IPS DF 6.9 (cell line): Measurements from ENCODE around the gene NSD1.
"Not testable (repeated sequence)": the region's sequence is repeated elsewhere in the genome, so short reads cannot be mapped to it uniquely, and the experiment has no call there.

Source experiments
- DNase-seq: peaks from one replicate; pipeline ENCODE4 v3.0.0-alpha.2; 2013; ENCODE audit warnings: low read depth, low spot score
- H3K27ac ChIP-seq: one replicate; pipeline ENCODE4 v1.5.1; 2013; ENCODE audit warnings: low read length, control low read depth
- H3K27me3 ChIP-seq: 2 replicates; pipeline ENCODE4 v1.6.1; 2013; ENCODE audit warnings: mild to moderate bottlenecking, low read length; ENCODE audit not compliant: control insufficient read depth, insufficient read depth
- H3K36me3 ChIP-seq: 2 replicates; pipeline ENCODE4 v1.6.1; 2013; ENCODE audit warnings: low read length; ENCODE audit not compliant: control insufficient read depth, insufficient read depth
- H3K4me1 ChIP-seq: 2 replicates; pipeline ENCODE4 v1.6.1; 2013; ENCODE audit warnings: low read length; ENCODE audit not compliant: control insufficient read depth, insufficient read depth
- H3K4me3 ChIP-seq: 2 replicates; pipeline ENCODE4 v1.5.1; 2013; ENCODE audit warnings: mild to moderate bottlenecking, low read length
- H3K9me3 ChIP-seq: 2 replicates; pipeline ENCODE4 v1.6.1; 2013; ENCODE audit warnings: low read length, inconsistent platforms; ENCODE audit not compliant: control insufficient read depth, insufficient read depth
- WGBS: extraction: QIAGEN DNeasy Blood & Tissue Kit; methylation state at CpG from one replicate; pipeline ENCODE4 v1.1.7; 2013; ENCODE audit warnings: mixed read lengths, missing lambda C conversion rate; ENCODE audit not compliant: insufficient read length, insufficient coverage; 5-methylcytosine and 5-hydroxymethylcytosine counted together

NSD1 gene

GRCh38 chr5:177258711-177259110, 125.1 kb downstream of the NSD1 start:
- WGBS: no CpG with 5 or more reads among the region's 7 CpGs
- peaks cover 17% of the 10 kb centered on the region; the same call in 1 of the 2 replicates for H3K36me3 ChIP-seq
- DNase-seq: not testable (repeated sequence)

GRCh38 chr5:177260961-177261360, 127.4 kb downstream of the NSD1 start:
- Histone ChIP-seq H3K36me3 (peaks cover 23% of the 10 kb centered on the region), H3K4me3 (no peak overlapping the region), H3K9me3 (no peaks in the 10 kb centered on the region), H3K4me1 (no peaks in the 10 kb centered on the region), H3K27ac (no peak overlapping the region), H3K27me3 (no peaks in the 10 kb centered on the region)
- no peak for DNase-seq
- 100% methylated on average over 1 of the region's 7 CpGs for WGBS

More at GRCh38 chr5:177258711-177259110, 125.1 kb downstream of the NSD1 start:
- not testable (repeated sequence) for H3K27ac ChIP-seq, H3K27me3 ChIP-seq, H3K9me3 ChIP-seq, H3K4me3 ChIP-seq, H3K4me1 ChIP-seq

GRCh38 chr5:177261510-177261909, 127.9 kb downstream of the NSD1 start:
- Histone ChIP-seq H3K4me1 (no peaks in the 10 kb centered on the region), H3K27ac (no peak overlapping the region), H3K27me3 (no peaks in the 10 kb centered on the region), H3K4me3 (no peak overlapping the region), H3K36me3 (peaks cover 25% of the 10 kb centered on the region), H3K9me3 (no peaks in the 10 kb centered on the region)
- WGBS: no CpG with 5 or more reads among the region's 1 CpG
- no peak for DNase-seq

GRCh38 chr5:177264178-177264577, 130.6 kb downstream of the NSD1 start:
- no peaks in the 10 kb centered on the region for H3K9me3 ChIP-seq
- no CpG with 5 or more reads among the region's 1 CpG for WGBS

GRCh38 chr5:177265395-177265794, 131.8 kb downstream of the NSD1 start:
- peaks cover 23% of the 10 kb centered on the region for H3K36me3 ChIP-seq
- WGBS: no CpG with 5 or more reads among the region's 16 CpGs
- H3K9me3 ChIP-seq: no peaks in the 10 kb centered on the region
- H3K27me3 ChIP-seq: no peaks in the 10 kb centered on the region
- no peak for DNase-seq
- H3K27ac ChIP-seq: no peak overlapping the region
- no peak overlapping the region for H3K4me3 ChIP-seq
- no peaks in the 10 kb centered on the region for H3K4me1 ChIP-seq

More at GRCh38 chr5:177264178-177264577, 130.6 kb downstream of the NSD1 start:
- Histone ChIP-seq H3K27me3 (no peaks in the 10 kb centered on the region), H3K4me1 (no peaks in the 10 kb centered on the region), H3K4me3 (no peak overlapping the region), H3K27ac (no peak overlapping the region), H3K36me3 (peaks cover 22% of the 10 kb centered on the region)
- DNase-seq: no peak

- DNase-seq: no peak
- whole genome bisulfite sequencing: no CpG with 5 or more reads among the region's 7 CpGs
- Histone ChIP-seq H3K9me3 (no peaks in the 10 kb centered on the region), H3K27me3 (no peaks in the 10 kb centered on the region), H3K4me3 (no peak overlapping the region), H3K36me3 (peaks cover 22% of the 10 kb centered on the region), H3K4me1 (no peaks in the 10 kb centered on the region), H3K27ac (no peak overlapping the region)
Observed at GRCh38 chr5:177269232-177269895, 135.8 kb downstream of the NSD1 start.

GRCh38 chr5:177269976-177270375, 136.4 kb downstream of the NSD1 start:
- H3K27me3 ChIP-seq: no peaks in the 10 kb centered on the region
- WGBS: no CpG with 5 or more reads among the region's 3 CpGs
- no peak overlapping the region for H3K27ac ChIP-seq
- no peaks in the 10 kb centered on the region for H3K9me3 ChIP-seq
- peaks cover 22% of the 10 kb centered on the region for H3K36me3 ChIP-seq
- no peaks in the 10 kb centered on the region for H3K4me1 ChIP-seq
- DNase-seq: no peak
- no peak overlapping the region for H3K4me3 ChIP-seq

GRCh38 chr5:177270653-177271052, 137.1 kb downstream of the NSD1 start:
- Histone ChIP-seq H3K27ac (no peak overlapping the region), H3K9me3 (no peaks in the 10 kb centered on the region), H3K27me3 (no peaks in the 10 kb centered on the region), H3K4me3 (no peak overlapping the region), H3K4me1 (no peaks in the 10 kb centered on the region), H3K36me3 (peaks cover 18% of the 10 kb centered on the region)
- no CpG with 5 or more reads among the region's 3 CpGs for WGBS
- DNase-seq: no peak

- Histone ChIP-seq H3K4me3 (no peak overlapping the region), H3K27me3 (no peaks in the 10 kb centered on the region), H3K27ac (no peak overlapping the region), H3K36me3 (peaks cover 18% of the 10 kb centered on the region), H3K4me1 (no peaks in the 10 kb centered on the region), H3K9me3 (no peaks in the 10 kb centered on the region)
- WGBS: no CpG with 5 or more reads among the region's 4 CpGs
- DNase-seq: no peak
Observed at GRCh38 chr5:177271113-177271512, 137.5 kb downstream of the NSD1 start.

- DNase-seq: no peak
- Histone ChIP-seq H3K27ac (no peak overlapping the region), H3K4me1 (no peaks in the 10 kb centered on the region), H3K4me3 (no peak overlapping the region), H3K36me3 (peaks cover 21% of the 10 kb centered on the region), H3K27me3 (no peaks in the 10 kb centered on the region), H3K9me3 (no peaks in the 10 kb centered on the region)
- no CpG with 5 or more reads among the region's 6 CpGs for WGBS
Observed at GRCh38 chr5:177275883-177276282, 142.3 kb downstream of the NSD1 start.

GRCh38 chr5:177276886-177277285, 143.3 kb downstream of the NSD1 start:
- no peaks in the 10 kb centered on the region for H3K27me3 ChIP-seq
- no peak overlapping the region for H3K27ac ChIP-seq
- no peaks in the 10 kb centered on the region for H3K4me1 ChIP-seq
- no peaks in the 10 kb centered on the region for H3K9me3 ChIP-seq
- peaks cover 22% of the 10 kb centered on the region for H3K36me3 ChIP-seq
- H3K4me3 ChIP-seq: no peak overlapping the region
- DNase-seq: no peak
- WGBS: no CpG with 5 or more reads among the region's 1 CpG
